ENCODE results near the gene SENP1. TPM values are rescaled to one million over a fixed set of nuclear protein-coding genes. Genes with fewer than 3 reads are reported as not detected.

The SENP1 gene
- total RNA-seq, 1 experiment from 2014 or later = 28.8 TPM

- Mint-ChIP-seq H3K27ac (no peak overlapping the region), H3K4me1 (peaks cover 29 to 41% of the 10 kb centered on the region in 2 experiments), H3K27me3 (ENCODE audit: low read depth) (peaks cover 100% of the 10 kb centered on the region), H3K9me3 (no peaks in the 10 kb centered on the region; a peak in 2 of 5 replicates), H3K36me3 (ENCODE audit: insufficient read depth in 1 of 3, low read depth in 3 of 3) (no peaks in the 10 kb centered on the region), H3K4me3 (no peak overlapping the region; a peak in 1 of 5 replicates)
- Histone ChIP-seq H3K79me1 (ENCODE audit: insufficient read depth, low read depth, low read length, poor library complexity, severe bottlenecking) (no peaks in the 10 kb centered on the region), H2BK120ac (ENCODE audit: low read depth, low read length, poor library complexity, severe bottlenecking) (no peak overlapping the region), H3K9me3 (ENCODE audit: control insufficient read depth, low read depth, low read length) (no peaks in the 10 kb centered on the region), H3K4me2 (ENCODE audit: insufficient read depth, insufficient read length, low read length) (no peak overlapping the region), H2AFZ (ENCODE audit: low read length) (no peak overlapping the region), H3K23me2 (ENCODE audit: insufficient read length, low read depth, low read length, poor library complexity, severe bottlenecking) (no peaks in the 10 kb centered on the region), H2BK15ac (ENCODE audit: low read depth, low read length) (no peak overlapping the region), H2BK20ac (ENCODE audit: low read depth, low read length, poor library complexity, severe bottlenecking) (no peak overlapping the region), H4K5ac (ENCODE audit: insufficient read length, low read depth, low read length) (no peak overlapping the region), H4K20me1 (ENCODE audit: control insufficient read depth, insufficient read depth, insufficient read length) (peaks cover 2% of the 10 kb centered on the region), H3K79me2 (ENCODE audit: insufficient read depth, low read length) (no peaks in the 10 kb centered on the region), H3K14ac (ENCODE audit: insufficient read depth, low read length) (peak overlapping the region; percentile 5; the same call in 1 of the 2 replicates), H3K23ac (ENCODE audit: insufficient read length, low read depth, low read length) (no peak overlapping the region), H4K8ac (replicated peaks; ENCODE audit: insufficient read length, low read depth, low read length) (no peak overlapping the region), H3K56ac (ENCODE audit: insufficient read length, low read depth, low read length) (no peak overlapping the region), H3K9ac (ENCODE audit: extremely low read depth, insufficient read length, low read length) (no peak overlapping the region), H2BK5ac (ENCODE audit: insufficient read length, low read length) (no peak overlapping the region), H3K18ac (ENCODE audit: insufficient read length, low read depth, low read length) (no peak overlapping the region), H3K4me1 (ENCODE audit: insufficient read depth, low read length) (no peaks in the 10 kb centered on the region), H3K27me3 (ENCODE audit: insufficient read depth, low read length) (peaks cover 84% of the 10 kb centered on the region), H2BK12ac (ENCODE audit: insufficient read length, low read depth, low read length) (no peak overlapping the region), H3T11ph (ENCODE audit: low read length) (no peak overlapping the region), H4K91ac (ENCODE audit: insufficient read length, low read depth, low read length) (no peak overlapping the region), H3K27ac (ENCODE audit: insufficient read length, low read depth, low read length) (no peak overlapping the region), H2AK5ac (ENCODE audit: insufficient read length, low read length) (no peak overlapping the region), H3K4ac (ENCODE audit: low read depth, low read length) (no peak overlapping the region)
- no CpG with 5 or more reads among the region's 18 CpGs for WGBS (ENCODE audit: extremely low coverage, insufficient read length, low lambda C conversion rate)
- no peak for TF ChIP-seq CTCF (conservative IDR thresholded peaks at IDR 0.05)
- DNase-seq = no peak
Observed at GRCh38 chr12:48027183-48028002, 78.5 kb downstream of the SENP1 start.
